Activated gamma-delta T cell treated with anti-CD3 and anti-CD28 coated beads, Interleukin-2, amount 50 U/mL, for 16 hours (primary cell): ENCODE results near the gene ANGPTL5.
"Not testable (repeated sequence)": the region's sequence is repeated elsewhere in the genome, so short reads cannot be mapped to it uniquely, and the experiment has no call there.

Experiments used
- DNase-seq: peaks from one replicate; pipeline ENCODE4 v3.0.0-alpha.2; 2020; ENCODE audit warnings: low read depth

The ANGPTL5 gene

DNA sequence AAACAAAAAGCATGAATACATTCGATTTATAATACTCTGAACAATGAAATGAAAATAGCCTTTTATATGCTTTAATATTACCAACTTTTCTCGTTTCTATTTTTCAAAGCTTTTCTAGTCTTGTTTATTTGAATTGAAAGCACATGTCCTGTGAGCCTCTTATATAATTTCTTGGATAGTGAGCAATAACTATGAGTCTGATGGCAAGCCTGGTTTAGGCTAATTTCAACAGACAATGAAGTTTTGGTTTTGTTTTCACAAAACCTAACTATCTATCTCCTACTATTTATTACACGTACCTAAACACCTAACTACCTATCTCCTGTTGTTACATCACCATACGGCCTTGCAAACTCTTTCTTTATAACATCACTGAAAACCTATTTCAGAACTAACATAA lies 30.7 kb downstream of the ANGPTL5 start:
- DNase-seq: no peak

DNA sequence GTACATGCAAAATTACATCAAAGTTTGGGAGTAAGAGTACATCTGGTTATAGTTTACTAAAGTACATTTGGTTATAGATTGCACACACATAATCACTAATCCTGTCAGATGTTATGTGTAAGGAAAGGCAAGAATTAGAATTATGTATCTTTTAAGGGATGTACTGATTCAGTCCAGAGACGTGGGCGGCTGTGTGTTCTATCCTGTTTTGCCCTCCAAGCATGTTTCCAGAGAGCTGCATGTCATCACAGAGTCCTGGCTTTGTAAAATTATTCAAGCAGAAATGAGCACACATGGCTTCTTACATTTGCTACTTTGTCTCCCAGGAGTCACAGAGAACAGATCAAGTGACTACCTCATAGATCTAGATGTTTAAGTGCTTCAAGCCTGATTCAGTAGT lies 34.7 kb downstream of the ANGPTL5 start:
- DNase-seq: no peak

DNA sequence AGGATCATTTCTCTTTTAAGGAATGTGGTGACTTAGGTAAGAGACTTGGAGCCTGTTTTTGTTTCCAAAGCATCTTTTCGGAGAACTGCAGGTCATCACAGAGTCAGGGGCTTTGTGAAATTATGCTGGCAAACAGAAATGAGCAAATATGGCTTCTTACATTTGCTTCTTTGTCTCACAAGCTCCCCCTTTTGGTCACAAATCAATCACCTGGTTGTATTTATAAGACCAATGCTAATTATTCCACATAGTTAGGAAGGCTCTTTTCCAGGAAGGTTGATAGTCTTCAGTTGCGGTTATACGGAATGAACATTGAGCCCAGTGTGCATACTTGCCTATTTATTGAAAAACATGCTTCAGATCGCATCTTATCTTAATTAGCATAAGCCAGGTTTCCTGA lies 36.1 kb downstream of the ANGPTL5 start:
- DNase-seq: no peak

DNA sequence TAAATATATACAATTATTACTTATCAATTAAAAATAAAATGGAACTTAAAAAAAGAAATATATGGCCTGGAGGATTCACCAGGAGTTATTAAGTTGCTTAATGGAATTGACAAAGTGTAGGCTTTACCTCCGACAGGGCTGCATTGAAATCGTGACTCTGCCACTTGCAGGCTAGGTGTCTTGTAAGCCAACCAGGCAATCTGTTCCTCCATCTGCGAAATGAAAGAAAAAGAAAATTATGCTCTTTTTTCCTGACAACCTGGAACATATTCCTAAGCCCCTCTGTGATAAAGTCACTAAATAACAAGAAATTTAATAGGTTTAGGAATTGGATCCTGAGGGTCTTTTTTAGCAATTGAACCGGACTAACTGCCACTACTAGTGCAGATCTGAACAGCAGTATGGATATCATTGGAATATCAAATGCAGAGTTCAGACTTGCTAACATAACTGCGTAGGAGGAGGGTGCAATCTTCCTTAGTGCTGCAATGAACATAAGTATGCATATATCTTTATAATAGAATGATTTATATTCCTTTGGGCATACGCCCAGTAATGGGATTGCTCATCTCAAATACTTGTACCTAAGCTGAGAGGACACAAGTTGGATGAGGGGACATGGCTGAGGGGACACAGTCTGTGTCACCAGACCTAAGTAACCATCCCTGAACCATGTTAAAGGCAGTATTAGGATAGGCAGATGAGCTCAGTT lies 44.0 kb downstream of the ANGPTL5 start:
- DNase-seq: no peak

DNA sequence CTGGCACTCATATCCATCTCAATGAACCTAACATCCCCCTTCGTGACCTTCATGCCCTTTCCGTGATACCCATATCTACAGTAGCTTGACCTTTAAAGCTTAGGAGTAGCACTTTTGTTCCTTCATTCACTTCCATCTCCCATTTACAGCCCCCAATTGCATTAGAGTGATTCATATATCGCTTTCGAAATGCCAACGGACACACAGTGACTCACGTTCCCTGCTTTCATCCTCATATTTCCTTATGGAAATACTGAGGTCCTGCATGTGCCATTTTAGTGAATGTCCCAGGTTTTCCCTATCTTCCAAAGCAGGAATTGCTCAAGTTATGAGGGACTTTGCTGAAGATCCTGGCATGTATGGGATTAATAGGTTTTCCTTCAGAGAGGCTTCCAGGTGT lies 45.8 kb downstream of the ANGPTL5 start:
- DNase-seq: no peak

DNA sequence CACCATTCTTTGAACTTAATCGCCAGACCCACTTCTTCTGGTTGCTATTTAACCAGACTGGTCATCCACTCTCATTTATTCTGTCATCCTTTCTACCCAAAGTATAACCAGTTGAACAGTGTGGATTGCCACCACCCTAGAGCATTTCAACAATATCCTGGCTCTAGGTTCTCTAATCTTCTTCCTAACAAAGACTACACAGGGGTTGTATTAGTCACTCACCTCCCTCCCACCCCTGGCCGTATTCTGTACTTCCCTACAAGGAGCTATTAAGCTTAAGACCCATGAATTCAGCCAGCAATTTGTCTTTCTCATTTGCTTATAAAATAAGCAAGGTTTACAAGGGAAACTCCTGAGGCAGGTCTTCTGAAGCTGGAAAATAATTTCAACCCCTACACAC lies 48.4 kb downstream of the ANGPTL5 start:
- DNase-seq: no peak

DNA sequence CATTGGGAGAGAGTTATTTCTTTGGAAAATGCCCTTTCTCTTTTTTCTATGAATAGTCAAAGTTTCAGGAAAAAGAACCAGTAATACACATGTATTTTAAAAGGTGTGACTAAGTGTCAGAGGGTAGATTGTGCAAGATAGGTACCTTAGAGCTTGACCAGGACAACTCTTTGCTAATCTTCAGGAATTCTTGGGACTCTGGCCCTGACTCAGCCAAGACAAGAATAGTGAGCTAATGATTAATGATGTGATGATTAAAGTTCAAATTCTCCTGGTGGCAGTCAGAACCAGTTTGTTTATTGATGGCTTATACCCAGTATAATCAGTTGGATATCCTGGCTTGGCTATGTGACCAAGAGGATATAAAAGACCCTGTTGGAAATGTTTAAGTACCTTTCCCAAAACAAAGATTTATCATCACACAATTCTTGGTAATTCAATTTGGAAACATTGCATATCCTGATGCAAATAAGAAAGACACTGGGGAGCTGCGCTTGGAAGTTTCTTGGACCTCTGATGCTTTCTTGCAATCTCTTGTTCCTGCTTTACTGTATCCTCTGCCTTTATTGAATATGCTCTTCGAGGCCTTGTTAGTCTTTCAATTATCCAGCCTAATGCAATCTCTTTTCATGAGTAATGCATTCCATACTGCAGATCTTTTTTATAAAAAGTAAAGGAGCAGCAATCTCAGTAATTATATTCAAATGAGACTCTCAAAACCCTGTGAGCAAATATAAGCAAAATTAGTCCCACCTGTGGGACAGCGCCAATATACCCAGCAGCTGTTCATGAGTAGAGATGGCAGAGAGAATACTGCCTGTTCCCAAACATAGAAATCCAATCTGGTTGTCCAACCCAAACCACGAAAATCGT lies 49.5 kb downstream of the ANGPTL5 start:
- DNase-seq: no peak

DNA sequence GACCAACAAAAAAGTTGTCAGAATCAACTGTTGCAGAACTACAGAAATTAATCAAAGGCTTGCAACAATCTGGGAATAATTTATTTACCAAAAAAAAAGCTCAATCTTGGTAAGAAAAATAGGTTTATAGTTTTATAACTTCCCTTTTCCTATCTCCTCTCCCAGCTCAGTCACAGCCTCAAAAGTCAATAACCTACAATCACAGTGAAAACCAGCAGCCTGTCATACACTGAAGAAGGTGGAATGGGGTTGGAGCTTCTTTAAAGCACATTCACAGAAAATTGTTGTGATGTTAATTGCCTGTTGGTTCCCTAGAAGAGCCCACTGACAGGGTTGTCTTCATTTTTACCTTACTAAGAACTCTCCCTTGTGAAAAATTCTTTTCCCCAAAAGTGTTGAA lies 52.2 kb downstream of the ANGPTL5 start:
- DNase-seq: no peak

DNA sequence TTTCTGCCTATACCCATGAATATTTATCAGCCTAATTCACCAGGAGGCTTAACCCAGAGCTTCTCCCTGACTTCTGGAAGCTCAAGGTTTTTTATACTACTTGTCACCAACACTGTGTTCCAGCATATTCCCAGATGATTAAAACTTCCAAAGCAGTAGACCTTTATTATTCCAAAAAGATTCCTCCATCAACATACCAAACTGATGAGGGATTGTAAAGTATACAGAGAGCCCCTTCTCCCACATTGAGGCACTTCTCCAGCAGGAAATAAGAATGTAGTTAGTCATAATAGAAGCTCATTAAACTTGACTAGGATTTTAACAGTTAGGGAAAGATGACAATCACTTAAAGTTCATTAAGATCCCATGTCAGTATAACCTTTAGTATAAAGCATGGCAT lies 53.0 kb downstream of the ANGPTL5 start:
- DNase-seq: no peak

DNA sequence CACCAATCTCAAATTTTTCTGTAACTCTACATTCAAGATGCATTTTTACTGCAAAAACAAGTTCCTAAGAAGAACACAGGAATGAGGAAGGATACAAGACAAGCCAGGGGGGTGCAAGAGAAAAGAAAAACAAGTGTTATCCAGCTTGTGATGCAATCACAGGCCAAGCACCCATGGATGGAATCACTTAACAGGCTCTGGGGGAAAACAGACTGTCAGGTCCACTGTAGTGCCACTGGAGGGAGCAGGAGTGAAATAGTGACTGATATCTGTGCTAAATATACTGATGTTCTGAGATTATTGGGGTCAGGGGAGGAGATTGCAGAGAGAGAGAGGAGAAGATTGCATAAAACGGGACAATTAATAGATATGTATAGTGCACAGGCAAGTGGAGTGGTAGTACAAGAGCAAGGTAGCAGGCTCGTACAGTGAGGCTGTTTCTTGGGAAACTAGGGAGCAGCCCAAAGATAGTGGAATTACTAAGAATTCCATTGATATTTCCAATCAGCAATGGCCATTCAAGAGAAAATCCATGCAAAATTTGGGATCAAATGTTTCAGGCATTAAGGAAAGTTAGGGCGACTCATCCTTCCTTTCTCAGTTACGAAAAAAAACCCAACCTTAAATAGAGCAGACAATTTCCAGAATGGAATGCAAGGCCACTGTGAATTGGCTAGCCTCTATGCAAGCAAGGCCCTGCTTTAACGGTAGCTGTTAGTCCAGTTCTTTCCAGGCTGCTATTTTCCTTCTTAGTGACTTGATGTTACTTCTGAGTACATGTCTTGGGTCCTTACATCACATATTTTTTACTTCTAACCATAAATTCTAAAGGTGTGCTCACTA lies 53.7 kb downstream of the ANGPTL5 start:
- DNase-seq: no peak

DNA sequence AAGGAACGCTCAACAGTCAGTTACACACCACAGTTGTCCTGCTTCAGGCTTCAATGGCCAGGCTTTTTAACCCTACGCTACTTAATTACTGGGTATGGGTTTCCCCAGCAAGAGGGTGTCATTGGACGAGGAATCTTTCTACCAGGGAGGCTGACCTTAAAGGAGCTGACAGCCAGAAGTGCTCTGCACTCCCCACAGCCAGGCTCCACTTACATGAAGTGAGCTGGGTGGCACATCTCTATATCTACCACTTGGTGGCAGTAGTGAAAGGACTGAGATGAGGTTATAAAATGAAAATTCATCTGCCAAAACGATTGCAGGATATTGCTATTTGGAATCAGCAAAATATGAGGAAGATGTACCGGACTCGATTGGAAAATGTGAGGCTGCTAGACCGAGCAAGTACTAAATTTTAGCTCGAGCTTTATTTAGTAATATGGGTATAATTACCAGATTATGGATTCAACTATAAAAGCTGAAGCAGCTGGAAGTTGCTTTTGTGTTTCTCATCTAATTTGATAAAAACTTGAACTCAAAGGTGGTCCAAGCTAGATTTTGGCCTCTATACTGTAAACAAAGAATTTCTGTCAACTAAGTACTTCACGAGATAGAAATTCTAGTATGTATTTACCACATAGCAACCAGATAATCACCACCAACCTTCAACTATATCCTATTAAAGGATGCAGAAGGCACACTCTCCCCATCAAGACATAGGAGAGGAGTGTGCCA lies 55.5 kb downstream of the ANGPTL5 start:
- DNase-seq: no peak

DNA sequence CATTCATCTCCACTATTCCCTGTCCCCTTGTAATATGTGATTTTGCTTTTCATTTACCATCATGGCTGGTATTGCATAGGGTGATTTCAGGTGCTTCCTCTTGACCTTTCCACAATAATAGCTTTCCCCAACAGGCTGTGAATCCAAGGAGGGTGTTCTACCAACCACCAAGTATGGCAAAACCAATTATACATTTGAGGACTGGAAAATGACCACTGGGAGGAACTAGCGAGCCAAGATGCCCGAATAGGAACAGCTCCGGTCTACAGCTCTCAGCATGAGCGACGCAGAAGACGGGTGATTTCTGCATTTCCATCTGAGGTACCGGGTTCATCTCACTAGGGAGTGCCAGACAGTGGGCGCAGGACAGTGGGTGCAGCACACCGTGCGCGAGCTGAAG lies 64.1 kb downstream of the ANGPTL5 start:
- DNase-seq: not testable (repeated sequence)

DNA sequence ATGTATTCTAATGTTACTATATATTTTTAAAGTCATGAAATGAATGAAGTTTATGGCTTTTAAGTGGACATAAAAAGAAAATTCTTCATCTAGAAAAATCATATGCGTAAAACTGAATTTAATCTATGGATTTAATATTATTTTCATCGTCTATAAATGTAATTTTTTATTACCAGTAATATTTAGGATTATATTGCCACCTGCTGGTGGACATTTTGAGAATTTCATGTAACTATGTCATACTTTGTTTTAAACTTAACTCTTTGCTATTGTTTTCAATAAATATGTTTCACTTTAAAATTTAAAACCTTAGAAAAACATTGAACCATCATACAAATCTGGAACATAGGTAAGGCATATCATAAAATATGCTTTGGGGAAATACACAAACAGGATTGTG lies 68.1 kb downstream of the ANGPTL5 start:
- DNase-seq: no peak

DNA sequence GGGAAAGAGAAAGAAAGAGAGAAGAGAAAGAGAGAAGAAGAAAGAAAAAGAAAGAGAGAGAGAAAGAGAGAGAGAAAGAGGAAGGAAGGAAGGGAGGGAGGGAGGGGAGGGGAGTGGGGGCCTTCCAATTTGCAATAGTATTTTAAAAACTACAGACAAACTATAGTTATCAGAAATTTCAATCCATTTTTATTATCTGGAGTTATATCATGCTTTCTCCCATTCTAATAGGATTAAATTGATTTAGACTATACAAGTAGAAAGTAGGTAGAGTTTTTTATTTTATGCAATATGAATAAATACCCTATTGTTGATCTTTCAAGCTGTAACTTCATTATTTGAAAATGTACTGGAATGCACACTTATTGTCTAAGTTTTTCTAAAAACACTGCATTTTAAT lies 71.7 kb downstream of the ANGPTL5 start:
- no peak for DNase-seq

DNA sequence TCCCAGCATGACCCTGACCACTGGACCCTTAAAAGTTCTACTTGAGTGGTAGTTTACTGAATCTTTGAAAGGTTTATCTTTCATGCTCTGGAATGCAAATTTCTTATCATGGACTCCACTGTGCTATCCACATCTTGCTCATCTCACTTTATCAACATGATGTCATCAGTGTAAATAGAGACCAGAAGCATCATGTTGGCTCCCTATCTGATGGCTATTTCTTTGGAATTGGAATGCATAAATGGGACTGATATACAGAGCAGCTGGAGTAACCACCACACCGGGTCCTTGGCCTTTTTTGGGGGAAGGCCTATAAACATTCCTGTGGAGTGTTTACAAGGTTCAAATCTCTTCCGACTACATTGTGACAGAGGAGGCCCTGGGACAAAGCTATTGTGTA lies 75.6 kb downstream of the ANGPTL5 start:
- DNase-seq: no peak
